ENCODE results near the gene ANO10. TPM values are rescaled to one million over a fixed set of nuclear protein-coding genes. Genes with fewer than 3 reads are reported as not detected.
A peak's percentile ranks its signal among the peaks of the same experiment; 100 is the strongest.

Gene ANO10
- total and polyA plus RNA-seq, 4 donors = 19.9 to 33.2 (median 25.3) TPM

GRCh38 chr3:43328653-43329052, 293.2 kb downstream of the ANO10 start:
- H3K27ac ChIP-seq (ENCODE audit: low read depth in 1 of 2, low read length in 1 of 2) = peak overlapping the region in 1 of 2 donors; percentile 1
- ATAC-seq (ENCODE audit: insufficient read depth, low FRiP score) = no peak
- no peaks in the 10 kb centered on the region for H3K9me3 ChIP-seq (ENCODE audit: control insufficient read depth in 4 of 4, insufficient read depth in 3 of 4, low read length in 3 of 4)
- no peak for DNase-seq
- no peak overlapping the region for H3K9ac ChIP-seq (ENCODE audit: insufficient read depth in 1 of 2, low read length in 2 of 2)
- H3K4me1 ChIP-seq (ENCODE audit: control insufficient read depth in 5 of 5, insufficient read depth in 5 of 5, low read length in 5 of 5) = peaks cover 0 to 23% (median 6%) of the 10 kb centered on the region in 5 donors
- H3K36me3 ChIP-seq (ENCODE audit: control insufficient read depth in 4 of 4, insufficient read depth in 4 of 4, low read length in 4 of 4) = peaks cover 0 to 6% (median 2%) of the 10 kb centered on the region in 4 donors
- no peak overlapping the region for H3K4me3 ChIP-seq
- no peaks in the 10 kb centered on the region for H3K27me3 ChIP-seq (ENCODE audit: control insufficient read depth in 3 of 3, insufficient read depth in 3 of 3, low read length in 2 of 3)
- no peak for TF ChIP-seq CTCF (IDR thresholded peaks at IDR 0.05; ENCODE audit: control extremely low read depth, extremely low read depth)

GRCh38 chr3:43327582-43327979, 294.2 kb downstream of the ANO10 start:
- DNase-seq = no peak
- H3K9ac ChIP-seq (ENCODE audit: insufficient read depth in 1 of 2, low read length in 2 of 2) = no peak overlapping the region
- H3K27ac ChIP-seq (ENCODE audit: low read depth in 1 of 2, low read length in 1 of 2) = no peak overlapping the region
- no peak for TF ChIP-seq CTCF (IDR thresholded peaks at IDR 0.05; ENCODE audit: control extremely low read depth, extremely low read depth)
- H3K27me3 ChIP-seq (ENCODE audit: control insufficient read depth in 3 of 3, insufficient read depth in 3 of 3, low read length in 2 of 3) = no peaks in the 10 kb centered on the region
- peaks cover 0 to 2% (median 0%) of the 10 kb centered on the region in 4 donors for H3K36me3 ChIP-seq (ENCODE audit: control insufficient read depth in 4 of 4, insufficient read depth in 4 of 4, low read length in 4 of 4)
- peaks cover 0 to 23% (median 6%) of the 10 kb centered on the region in 5 donors for H3K4me1 ChIP-seq (ENCODE audit: control insufficient read depth in 5 of 5, insufficient read depth in 5 of 5, low read length in 5 of 5)
- H3K4me3 ChIP-seq = no peak overlapping the region
- no peak for ATAC-seq (ENCODE audit: insufficient read depth, low FRiP score)
- no peaks in the 10 kb centered on the region for H3K9me3 ChIP-seq (ENCODE audit: control insufficient read depth in 4 of 4, insufficient read depth in 3 of 4, low read length in 3 of 4)

- ATAC-seq (ENCODE audit: insufficient read depth, low FRiP score) (no peak), DNase-seq (peak in 2 of 3 donors; percentile 21 to 64)
- Histone ChIP-seq H3K4me3 (no peak overlapping the region), H3K9me3 (ENCODE audit: control insufficient read depth in 4 of 4, insufficient read depth in 3 of 4, low read length in 3 of 4) (no peaks in the 10 kb centered on the region), H3K9ac (ENCODE audit: insufficient read depth in 1 of 2, low read length in 2 of 2) (peak overlapping the region in 1 of 2 donors; percentile 44), H3K27ac (ENCODE audit: low read depth in 1 of 2, low read length in 1 of 2) (peak overlapping the region in 1 of 2 donors; percentile 56), H3K4me1 (ENCODE audit: control insufficient read depth in 5 of 5, insufficient read depth in 5 of 5, low read length in 5 of 5) (peaks cover 0 to 23% (median 6%) of the 10 kb centered on the region in 5 donors), H3K27me3 (ENCODE audit: control insufficient read depth in 3 of 3, insufficient read depth in 3 of 3, low read length in 2 of 3) (no peaks in the 10 kb centered on the region), H3K36me3 (ENCODE audit: control insufficient read depth in 4 of 4, insufficient read depth in 4 of 4, low read length in 4 of 4) (peaks cover 0 to under 1% (median 0%) of the 10 kb centered on the region in 4 donors)
- no peak for TF ChIP-seq CTCF (IDR thresholded peaks at IDR 0.05; ENCODE audit: control extremely low read depth, extremely low read depth)
- 20 to 29% methylated on average over 3 of the region's 3 CpGs for WGBS, 2 donors
Measured at GRCh38 chr3:43326891-43327581, 294.8 kb downstream of the ANO10 start.
